K562 (cell line): Measurements from ENCODE around the gene URM1.

Experiments
- CBFB ChIP-seq: sonication (generic); formaldehyde crosslinking; IDR thresholded peaks from 2 replicates; pipeline ENCODE4 v1.4.0; 2020; ENCODE audit warnings: mild to moderate bottlenecking, missing genetic modification reagents
- EGR1 ChIP-seq: fragments of 450-650 bp; conservative IDR thresholded peaks from 2 replicates; pipeline ENCODE4 v1.6.1; 2017; ENCODE audit warnings: mild to moderate bottlenecking
- HCFC1 ChIP-seq: IDR thresholded peaks from 2 replicates; pipeline ENCODE4 v1.6.1; 2012; ENCODE audit warnings: low read depth, low read length, improper control_type of control experiment
- HDAC6 ChIP-seq: IDR thresholded peaks from 2 replicates; pipeline ENCODE4 v1.6.1; 2012; ENCODE audit warnings: low read depth, mild to moderate bottlenecking, control low read depth, inconsistent platforms, low read length, moderate library complexity
- HDAC8 ChIP-seq: fragments of 450-650 bp; IDR thresholded peaks from 2 replicates; pipeline ENCODE4 v1.6.1; 2016; ENCODE audit warnings: mild to moderate bottlenecking, missing genetic modification characterization, moderate library complexity, missing compliant biosample characterization
- HMGN3 ChIP-seq: IDR thresholded peaks from 2 replicates; pipeline ENCODE4 v1.6.1; 2011; ENCODE audit warnings: borderline replicate concordance, low read depth, mild to moderate bottlenecking, mixed read lengths, low read length; ENCODE audit not compliant: insufficient read length; ENCODE audit errors: extremely low read depth
- JUNB ChIP-seq: fragments of 450-650 bp; formaldehyde crosslinking; conservative IDR thresholded peaks from 2 replicates; pipeline ENCODE4 v1.4.0; 2020; ENCODE audit warnings: mild to moderate bottlenecking
- MCM5 ChIP-seq: fragments of 450-650 bp; IDR thresholded peaks from 2 replicates; pipeline ENCODE4 v1.6.1; 2016; ENCODE audit warnings: low read depth
- SAP30 ChIP-seq: fragments of 200-600 bp; sonication (generic); IDR thresholded peaks from 2 replicates; pipeline ENCODE4 v1.6.1; 2012; ENCODE audit warnings: borderline replicate concordance, low read depth, mild to moderate bottlenecking, moderate library complexity, low read length, control low read depth, inconsistent platforms; ENCODE audit not compliant: insufficient read depth, poor library complexity, severe bottlenecking
- TSC22D4 ChIP-seq: fragments of 450-650 bp; IDR thresholded peaks from 2 replicates; pipeline ENCODE4 v1.6.1; 2016; ENCODE audit warnings: missing genetic modification characterization, missing biosample characterization, control low read depth
- TF ChIP-seq, protein P1 (sequence below), 3 experiments: IDR thresholded peaks in 2 of 3; conservative IDR thresholded peaks in 1 of 3; 2 replicates each; pipeline ENCODE4 v1.5.1; 2011 to 2012; ENCODE audit warnings: low read length in 3 of 3, mild to moderate bottlenecking in 3 of 3, control low read depth in 2 of 3, improper control_type of control experiment in 1 of 3, inconsistent platforms in 1 of 3, low read depth in 1 of 3, mixed read lengths in 1 of 3, moderate library complexity in 1 of 3; ENCODE audit not compliant: insufficient read depth in 2 of 3
- TF ChIP-seq, protein P2 (sequence below): fragments of 450-650 bp; IDR thresholded peaks from 2 replicates; pipeline ENCODE4 v1.6.1; 2018; ENCODE audit not compliant: partially characterized antibody
- TF ChIP-seq, protein P3 (sequence below): sonication (generic); formaldehyde crosslinking; IDR thresholded peaks from 2 replicates; pipeline ENCODE4 v1.8.1; 2022; ENCODE audit warnings: missing genetic modification reagents

DNA sequence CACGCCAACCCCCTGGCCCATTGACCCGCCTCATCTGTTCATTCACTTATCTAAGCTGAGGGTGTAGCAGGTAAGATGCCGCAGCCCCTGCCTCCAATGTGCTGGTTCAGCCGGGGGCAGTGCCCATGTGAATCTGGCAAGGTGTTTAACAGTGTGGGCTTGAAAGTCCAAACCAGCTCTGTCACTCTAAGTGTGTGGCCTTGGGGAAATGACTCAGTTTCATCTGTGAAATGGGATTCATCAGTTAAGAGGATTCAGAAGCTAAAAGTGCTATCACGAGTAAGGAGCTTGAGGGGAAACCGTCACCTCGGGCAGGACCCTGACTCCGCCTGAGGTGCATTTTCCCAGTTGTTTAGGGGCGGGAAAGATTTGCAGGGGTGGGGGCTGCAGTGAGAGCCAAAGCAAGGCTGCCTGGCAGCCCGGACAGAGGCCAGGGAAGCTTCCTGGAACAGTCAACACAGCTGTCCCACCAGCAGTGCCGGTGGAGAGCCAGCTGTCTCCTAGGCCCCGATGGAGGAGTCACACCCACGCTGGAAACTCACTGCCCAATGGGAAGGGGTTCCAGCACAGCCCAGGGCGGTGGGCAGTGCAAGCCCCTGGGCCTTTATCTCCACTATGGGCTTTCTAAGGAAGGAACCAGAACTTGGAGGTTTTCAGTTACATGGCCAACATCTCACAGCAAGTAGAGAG is 9.7 kb upstream of the URM1 start:
- TF ChIP-seq, protein P1, sequence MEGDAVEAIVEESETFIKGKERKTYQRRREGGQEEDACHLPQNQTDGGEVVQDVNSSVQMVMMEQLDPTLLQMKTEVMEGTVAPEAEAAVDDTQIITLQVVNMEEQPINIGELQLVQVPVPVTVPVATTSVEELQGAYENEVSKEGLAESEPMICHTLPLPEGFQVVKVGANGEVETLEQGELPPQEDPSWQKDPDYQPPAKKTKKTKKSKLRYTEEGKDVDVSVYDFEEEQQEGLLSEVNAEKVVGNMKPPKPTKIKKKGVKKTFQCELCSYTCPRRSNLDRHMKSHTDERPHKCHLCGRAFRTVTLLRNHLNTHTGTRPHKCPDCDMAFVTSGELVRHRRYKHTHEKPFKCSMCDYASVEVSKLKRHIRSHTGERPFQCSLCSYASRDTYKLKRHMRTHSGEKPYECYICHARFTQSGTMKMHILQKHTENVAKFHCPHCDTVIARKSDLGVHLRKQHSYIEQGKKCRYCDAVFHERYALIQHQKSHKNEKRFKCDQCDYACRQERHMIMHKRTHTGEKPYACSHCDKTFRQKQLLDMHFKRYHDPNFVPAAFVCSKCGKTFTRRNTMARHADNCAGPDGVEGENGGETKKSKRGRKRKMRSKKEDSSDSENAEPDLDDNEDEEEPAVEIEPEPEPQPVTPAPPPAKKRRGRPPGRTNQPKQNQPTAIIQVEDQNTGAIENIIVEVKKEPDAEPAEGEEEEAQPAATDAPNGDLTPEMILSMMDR (IDR thresholded peaks at IDR 0.05 in 2 of 3, conservative IDR thresholded peaks at IDR 0.05 in 1 of 3; ENCODE audit: insufficient read depth in 2 of 3, low read depth in 1 of 3, low read length in 3 of 3): no peak
- TF ChIP-seq, protein P2, sequence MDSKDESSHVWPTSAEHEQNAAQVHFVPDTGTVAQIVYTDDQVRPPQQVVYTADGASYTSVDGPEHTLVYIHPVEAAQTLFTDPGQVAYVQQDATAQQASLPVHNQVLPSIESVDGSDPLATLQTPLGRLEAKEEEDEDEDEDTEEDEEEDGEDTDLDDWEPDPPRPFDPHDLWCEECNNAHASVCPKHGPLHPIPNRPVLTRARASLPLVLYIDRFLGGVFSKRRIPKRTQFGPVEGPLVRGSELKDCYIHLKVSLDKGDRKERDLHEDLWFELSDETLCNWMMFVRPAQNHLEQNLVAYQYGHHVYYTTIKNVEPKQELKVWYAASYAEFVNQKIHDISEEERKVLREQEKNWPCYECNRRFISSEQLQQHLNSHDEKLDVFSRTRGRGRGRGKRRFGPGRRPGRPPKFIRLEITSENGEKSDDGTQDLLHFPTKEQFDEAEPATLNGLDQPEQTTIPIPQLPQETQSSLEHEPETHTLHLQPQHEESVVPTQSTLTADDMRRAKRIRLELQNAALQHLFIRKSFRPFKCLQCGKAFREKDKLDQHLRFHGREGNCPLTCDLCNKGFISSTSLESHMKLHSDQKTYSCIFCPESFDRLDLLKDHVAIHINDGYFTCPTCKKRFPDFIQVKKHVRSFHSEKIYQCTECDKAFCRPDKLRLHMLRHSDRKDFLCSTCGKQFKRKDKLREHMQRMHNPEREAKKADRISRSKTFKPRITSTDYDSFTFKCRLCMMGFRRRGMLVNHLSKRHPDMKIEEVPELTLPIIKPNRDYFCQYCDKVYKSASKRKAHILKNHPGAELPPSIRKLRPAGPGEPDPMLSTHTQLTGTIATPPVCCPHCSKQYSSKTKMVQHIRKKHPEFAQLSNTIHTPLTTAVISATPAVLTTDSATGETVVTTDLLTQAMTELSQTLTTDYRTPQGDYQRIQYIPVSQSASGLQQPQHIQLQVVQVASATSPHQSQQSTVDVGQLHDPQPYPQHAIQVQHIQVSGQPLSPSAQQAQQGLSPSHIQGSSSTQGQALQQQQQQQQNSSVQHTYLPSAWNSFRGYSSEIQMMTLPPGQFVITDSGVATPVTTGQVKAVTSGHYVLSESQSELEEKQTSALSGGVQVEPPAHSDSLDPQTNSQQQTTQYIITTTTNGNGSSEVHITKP: no peak
- no peak for TF ChIP-seq SAP30
- TF ChIP-seq CBFB (CRISPR knock-in tag): no peak
- no peak for TF ChIP-seq TSC22D4 (tag)
- TF ChIP-seq HMGN3: no peak
- TF ChIP-seq, protein P3, sequence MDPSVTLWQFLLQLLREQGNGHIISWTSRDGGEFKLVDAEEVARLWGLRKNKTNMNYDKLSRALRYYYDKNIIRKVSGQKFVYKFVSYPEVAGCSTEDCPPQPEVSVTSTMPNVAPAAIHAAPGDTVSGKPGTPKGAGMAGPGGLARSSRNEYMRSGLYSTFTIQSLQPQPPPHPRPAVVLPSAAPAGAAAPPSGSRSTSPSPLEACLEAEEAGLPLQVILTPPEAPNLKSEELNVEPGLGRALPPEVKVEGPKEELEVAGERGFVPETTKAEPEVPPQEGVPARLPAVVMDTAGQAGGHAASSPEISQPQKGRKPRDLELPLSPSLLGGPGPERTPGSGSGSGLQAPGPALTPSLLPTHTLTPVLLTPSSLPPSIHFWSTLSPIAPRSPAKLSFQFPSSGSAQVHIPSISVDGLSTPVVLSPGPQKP (CRISPR knock-in tag): no peak
- no peak for TF ChIP-seq HCFC1
- TF ChIP-seq HDAC6: no peak
- TF ChIP-seq HDAC8 (tag): no peak
- TF ChIP-seq EGR1: 0 out of 2 replicates have a peak, but pooled peaks have one; percentile 19
- TF ChIP-seq MCM5: no peak
- no peak for TF ChIP-seq JUNB
